Peyer's patch (tissue), 4 donors: Measurements from ENCODE around the gene RAB1B.

Experiments
- POLR2A ChIP-seq, 2 donors: fragments of 450-650 bp; IDR thresholded peaks; one replicate each; pipeline ENCODE4 v1.5.1; 2017; ENCODE audit warnings: antibody characterized with exemption in 2 of 2, mild to moderate bottlenecking in 2 of 2, moderate library complexity in 2 of 2
- TF ChIP-seq, protein P1 (sequence below), 6 experiments: fragments of 450-650 bp in 4 of 6; fragments of 200-600 bp in 2 of 6; sonication (generic) in 1 of 6; IDR thresholded peaks; one replicate each; pipeline ENCODE4 v1.5.1; 2017 to 2019; ENCODE audit warnings: antibody characterized with exemption in 6 of 6, mild to moderate bottlenecking in 3 of 6, moderate library complexity in 1 of 6

DNA sequence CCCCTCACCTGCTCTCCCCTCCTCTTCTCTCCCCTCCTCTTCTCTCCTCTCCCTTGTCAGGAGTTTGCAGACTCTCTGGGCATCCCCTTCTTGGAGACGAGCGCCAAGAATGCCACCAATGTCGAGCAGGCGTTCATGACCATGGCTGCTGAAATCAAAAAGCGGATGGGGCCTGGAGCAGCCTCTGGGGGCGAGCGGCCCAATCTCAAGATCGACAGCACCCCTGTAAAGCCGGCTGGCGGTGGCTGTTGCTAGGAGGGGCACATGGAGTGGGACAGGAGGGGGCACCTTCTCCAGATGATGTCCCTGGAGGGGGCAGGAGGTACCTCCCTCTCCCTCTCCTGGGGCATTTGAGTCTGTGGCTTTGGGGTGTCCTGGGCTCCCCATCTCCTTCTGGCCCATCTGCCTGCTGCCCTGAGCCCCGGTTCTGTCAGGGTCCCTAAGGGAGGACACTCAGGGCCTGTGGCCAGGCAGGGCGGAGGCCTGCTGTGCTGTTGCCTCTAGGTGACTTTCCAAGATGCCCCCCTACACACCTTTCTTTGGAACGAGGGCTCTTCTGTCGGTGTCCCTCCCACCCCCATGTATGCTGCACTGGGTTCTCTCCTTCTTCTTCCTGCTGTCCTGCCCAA lies 7.7 kb downstream of the RAB1B start:
- TF ChIP-seq, protein P1, sequence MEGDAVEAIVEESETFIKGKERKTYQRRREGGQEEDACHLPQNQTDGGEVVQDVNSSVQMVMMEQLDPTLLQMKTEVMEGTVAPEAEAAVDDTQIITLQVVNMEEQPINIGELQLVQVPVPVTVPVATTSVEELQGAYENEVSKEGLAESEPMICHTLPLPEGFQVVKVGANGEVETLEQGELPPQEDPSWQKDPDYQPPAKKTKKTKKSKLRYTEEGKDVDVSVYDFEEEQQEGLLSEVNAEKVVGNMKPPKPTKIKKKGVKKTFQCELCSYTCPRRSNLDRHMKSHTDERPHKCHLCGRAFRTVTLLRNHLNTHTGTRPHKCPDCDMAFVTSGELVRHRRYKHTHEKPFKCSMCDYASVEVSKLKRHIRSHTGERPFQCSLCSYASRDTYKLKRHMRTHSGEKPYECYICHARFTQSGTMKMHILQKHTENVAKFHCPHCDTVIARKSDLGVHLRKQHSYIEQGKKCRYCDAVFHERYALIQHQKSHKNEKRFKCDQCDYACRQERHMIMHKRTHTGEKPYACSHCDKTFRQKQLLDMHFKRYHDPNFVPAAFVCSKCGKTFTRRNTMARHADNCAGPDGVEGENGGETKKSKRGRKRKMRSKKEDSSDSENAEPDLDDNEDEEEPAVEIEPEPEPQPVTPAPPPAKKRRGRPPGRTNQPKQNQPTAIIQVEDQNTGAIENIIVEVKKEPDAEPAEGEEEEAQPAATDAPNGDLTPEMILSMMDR (IDR thresholded peaks at IDR 0.05): no peak
- no peak for TF ChIP-seq POLR2A (IDR thresholded peaks at IDR 0.05)
